ENCODE data around the gene GAS6.
A peak's percentile ranks its signal among the peaks of the same experiment; 100 is the strongest.

The GAS6 gene

DNA sequence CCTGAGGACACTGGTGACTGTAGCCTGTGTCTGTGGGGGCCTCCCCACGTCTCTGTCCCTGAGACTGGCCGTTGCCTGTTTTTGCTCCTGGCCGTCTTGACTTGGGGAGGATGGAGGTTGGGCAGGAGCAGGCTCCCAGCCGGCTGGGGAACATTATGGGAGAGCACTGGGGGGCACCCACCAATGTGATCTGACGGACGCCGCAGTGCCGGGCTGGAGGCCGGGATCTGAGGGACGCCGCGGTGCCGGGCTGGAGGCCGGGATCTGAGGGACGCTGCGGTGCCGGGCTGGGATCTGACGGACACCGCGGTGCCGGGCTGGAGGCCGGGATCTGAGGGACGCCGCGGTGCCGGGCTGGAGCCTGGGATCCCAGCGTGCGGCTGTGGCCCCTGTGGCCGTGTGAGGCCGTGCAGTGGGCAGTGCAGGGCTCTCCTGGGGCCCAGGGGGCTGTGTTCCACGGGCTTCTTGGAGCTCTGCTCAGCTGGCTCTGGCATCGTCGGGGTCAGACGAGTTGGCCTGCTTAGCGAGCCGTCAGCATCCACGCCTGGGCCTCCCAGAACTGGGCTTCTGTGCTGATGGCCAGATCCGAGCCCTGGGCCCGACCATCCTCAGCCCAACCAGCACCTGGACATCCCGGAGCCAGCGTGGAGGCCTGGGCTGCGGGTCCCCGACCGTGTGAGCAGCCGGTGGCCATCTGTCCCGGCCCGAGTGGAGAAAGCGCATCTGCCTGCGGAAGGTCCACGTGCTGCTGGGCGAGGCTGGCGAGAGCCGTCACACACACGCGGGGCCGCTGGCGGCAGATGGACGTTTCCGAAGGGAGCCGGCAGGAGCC lies 45.8 kb downstream of the GAS6 start:
- DNase-seq: no peak

DNA sequence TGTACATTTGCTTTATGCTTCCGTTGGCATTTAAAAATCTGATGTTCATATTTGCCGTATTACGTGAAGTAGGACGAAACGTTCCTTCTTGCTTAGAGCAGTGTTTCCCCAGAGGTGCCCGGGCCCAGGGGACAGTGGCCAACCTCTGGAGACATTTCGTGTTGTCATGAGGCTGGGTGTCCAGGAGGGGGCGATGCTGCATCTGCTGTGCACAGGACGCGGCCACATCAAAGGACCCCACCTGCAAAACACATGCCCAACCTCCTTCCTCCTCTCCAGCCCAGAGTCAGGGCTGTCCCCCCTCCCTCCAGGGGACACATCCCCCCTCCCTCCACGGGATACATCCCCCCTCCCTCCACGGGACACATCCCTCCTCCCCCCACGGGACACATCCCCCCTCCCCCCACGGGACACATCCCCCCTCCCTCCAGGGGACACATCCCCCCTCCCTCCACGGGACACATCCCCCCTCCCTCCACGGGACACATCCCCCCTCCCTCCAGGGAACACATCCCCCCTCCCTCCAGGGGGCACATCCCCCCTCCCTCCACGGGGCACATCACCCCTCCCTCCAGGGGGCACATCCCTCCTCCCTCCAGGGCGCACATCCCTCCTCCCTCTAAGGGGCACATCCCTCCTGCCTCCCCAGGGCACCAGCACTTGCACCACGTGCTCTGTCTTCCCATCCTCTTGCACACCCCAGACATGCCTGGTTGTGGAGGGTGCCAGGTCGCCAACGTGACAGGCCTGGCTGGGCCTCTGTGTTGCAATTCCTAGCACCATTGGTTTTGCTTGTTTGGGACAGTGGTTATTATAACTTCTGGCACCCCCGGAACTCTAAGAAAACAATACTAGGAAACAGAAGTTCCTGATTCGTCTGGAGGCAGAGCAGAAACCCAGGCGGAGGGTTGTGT lies 46.7 kb downstream of the GAS6 start:
- peak; percentile 82 for DNase-seq

DNA sequence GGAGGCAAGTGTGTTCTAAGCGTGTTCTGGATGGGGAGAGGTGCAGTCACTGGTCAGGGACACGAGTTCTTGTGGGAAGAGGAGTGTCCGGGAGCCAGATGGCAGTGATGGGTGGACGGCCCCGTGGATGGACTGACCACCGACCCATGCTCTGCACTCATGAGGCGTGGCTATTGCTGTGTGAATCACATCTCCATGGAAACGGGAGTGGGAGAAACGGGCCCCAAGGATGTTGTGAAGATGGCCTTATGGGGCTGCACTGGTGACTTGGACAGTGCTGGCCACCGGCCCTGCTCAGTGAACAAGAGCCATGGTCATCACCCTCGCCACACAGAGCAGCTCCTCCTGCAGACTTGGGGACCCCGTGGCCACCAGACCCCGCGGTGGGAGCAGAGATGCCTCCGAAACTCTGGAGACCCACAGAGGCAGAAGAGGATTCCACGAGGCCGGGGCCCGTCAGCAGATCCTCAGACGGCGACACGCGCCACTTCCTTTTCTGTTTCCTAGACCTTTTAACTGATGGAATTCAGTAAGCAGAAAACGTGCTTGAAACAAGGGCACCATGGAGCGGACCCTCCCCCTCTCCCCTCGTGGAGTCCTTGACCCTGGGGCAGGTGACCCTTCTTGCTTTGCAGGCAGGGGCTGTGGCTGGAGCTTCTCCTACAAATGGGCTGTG lies 47.5 kb downstream of the GAS6 start:
- DNase-seq: no peak

DNA sequence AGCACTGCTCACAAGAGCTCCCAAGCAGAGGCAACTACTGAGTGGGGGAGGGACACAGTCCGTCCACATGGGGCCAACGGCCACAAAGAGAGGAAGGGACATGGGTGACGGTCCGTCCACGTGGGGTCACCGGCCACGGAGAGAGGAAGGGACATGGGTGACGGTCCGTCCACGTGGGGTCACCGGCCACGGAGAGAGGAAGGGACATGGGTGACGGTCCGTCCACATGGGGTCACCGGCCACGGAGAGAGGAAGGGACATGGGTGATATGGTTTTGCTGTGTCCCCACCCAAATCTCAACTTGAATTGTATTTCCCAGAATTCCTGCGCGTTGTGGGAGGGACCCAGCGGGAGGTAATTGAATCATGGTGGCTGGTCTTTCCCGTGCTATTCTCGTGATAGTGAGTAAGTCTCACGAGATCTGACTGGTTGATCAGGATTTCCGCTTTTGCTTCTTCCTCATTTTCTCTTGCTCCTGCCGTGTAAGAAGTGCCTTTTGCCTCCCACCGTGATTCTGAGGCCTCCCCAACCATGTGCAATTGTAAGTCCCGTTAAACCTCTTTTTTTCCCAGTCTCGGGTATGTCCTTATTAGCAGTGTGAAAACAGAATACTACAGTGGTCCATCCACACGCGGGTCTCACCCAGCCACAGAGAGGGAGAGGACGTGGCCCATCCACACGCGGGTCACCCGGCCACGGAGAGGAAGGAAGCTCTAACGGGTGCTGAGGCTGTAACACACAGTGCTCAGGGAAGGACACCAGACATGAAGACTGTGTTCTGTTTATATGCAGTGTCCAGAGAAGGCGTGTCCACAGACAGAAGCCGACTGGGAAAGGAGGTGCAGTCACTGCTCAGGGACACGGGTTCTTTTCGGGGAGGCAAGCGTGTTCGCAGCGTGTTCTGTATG lies 48.5 kb downstream of the GAS6 start:
- no peak for DNase-seq

DNA sequence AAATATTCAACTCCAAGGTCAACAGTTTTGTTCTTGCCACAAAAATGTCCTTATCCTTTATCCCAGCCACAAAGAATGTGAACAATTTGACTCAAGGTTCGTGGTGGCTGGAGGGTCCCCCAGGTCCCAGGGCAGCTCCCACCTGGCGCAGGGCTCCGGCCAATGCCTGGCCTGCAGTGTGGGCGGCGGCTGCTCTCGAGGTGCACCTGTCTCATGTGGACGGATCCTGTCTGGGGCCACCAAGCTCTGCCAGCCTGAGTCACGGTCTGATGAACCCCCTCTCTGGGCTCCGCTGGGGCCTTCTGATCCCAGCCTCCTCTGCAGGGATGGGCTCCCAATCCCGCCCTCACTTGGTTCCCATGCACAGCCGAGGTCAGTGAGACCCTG lies 49.4 kb downstream of the GAS6 start:
- DNase-seq: no peak

DNA sequence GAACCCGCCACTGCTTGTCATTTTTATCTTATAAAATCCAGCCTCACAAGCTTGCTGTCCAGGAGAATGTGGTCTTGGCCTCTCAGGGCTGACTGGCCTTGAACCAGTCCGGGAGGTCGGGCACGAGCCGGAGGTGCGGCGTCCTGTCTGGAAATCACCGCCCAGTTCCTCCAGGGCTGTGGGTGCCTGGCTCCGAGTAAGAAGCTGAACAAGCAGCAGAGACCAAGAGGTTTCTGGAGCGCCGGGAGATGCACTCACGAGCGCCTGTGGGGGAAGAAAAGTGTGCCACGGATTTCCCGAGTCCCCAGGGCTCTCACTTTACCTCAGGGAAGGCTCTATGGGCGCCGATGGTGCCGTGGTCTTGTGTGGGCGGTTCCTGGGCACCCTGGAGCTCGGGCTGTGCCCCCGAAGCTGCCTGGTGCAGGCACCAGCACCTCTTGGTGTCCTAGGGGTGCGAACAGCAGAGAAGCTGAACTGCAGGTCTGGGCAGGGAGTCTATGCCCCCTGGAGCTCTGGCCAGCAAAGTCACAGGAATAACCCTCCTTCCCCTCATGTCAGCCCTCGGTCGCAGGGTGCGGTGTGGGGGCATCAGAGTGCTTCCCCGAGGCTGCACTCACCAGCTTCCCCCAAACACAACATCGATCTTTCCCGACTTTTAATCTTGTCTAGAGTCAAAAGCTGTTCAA lies 50.0 kb downstream of the GAS6 start:
- DNase-seq: no peak

DNA sequence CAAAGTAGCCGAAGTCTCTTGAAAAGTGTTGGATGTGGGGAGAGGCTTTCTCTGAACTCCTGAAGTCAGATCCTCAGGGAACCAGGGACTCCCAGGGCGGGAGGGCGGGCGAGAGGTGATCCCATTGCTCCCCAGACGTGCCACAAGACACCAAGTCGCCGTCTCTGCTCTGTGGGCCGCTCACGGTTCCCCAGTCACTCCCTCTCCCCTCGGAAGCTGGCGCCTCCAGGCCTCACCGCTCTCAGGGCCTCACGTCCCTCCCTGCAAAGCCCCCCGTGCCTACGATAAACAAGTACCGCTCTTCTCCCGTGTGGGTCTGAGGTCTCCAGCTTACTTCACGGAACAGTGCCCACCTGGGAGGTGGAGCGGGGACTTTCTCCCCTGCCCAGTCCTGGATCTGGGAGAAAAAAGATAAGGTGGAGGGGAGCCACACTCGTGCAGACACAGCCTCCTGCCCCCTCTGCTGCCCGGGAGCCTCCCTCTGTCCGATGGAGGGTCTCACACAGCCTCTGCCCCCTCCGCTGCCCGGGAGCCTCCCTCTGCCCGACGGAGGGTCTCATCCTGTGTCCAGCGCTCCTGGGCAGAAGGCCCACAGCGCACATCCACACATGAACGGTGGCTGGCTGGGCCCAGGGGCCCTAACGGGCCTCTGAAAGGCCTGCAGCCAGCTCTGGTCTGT lies 50.7 kb downstream of the GAS6 start:
- DNase-seq: no peak

DNA sequence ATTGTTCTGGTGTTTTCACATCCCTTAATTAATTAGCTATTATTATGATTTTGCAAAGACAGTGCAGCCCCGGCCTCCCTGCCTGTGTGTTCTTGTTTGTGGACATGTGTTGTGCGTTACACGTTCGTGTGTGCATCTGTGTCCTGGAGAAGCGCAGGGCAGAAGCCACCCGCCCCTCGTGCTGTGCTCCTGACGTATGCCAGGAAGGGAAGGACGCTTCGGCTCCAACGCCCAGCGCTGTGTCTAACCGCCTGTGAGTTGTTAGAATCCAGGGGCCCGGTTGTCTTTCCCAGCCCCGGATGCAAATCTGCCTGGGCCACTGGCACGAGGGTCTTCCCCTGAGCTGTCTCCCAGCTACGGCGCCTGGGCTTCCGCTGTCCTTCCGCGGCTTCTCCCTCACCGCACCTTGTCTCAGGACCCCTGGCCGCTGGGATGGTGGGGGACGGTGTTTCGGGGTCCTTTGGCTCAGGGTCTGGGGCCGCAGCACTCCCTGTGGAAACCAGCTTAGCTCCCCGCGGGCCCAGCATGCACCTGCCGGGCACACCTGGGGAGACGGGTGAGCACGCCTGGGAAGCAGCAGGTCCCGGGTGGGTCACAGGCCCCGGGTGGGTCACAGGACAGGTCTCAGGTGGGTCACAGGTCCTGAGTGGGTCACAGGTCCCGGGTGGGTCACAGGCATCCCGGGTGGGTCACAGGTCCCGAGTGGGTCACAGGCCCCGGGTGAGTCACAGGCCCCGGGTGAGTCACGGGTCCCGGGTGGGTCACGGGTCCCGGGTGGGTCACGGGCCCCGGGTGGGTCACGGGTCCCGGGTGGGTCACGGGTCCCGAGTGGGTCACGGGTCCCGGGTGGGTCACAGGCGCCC lies 51.5 kb downstream of the GAS6 start:
- no peak for DNase-seq

DNA sequence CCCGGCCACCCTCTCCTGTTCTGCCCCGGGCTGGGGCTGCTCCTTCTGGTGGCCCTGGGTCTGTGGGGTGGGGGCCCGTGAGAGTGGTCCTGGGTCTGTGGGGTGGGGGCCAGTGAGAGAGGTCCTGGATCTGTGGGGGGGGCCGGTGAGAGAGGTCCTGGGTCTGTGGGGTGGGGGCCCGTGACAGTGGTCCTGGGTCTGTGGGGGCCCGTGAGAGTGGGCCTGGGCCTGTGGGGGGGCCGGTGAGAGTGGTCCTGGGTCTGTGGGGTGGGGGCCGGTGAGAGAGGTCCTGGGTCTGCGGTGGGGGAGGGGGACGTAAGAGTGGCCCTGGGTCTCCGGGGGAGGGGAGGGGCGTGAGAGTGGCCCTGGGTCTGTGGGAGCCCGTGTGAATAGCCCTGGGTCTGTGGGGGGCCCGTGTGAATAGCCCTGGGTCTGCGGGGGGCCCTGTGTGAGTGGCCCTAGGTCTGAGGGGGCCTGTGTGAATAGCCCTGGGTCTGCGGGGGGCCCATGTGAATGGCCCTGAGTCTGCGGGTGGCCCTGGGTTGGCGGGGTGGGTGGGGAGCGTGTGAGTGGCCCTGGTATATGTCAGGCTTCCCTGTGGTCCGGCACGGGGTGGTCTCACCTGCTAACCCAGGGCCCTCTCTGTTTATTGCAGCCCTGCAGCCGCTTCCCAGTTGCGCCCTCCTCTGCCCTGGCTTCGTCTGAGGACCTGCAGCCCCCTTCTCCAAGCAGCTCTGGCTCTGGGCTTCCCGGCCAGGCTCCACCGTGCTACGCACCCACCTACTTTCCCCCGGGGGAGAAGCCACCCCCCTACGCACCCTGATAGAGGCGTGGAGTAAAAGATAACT lies 52.6 kb downstream of the GAS6 start:
- DNase-seq: no peak

DNA sequence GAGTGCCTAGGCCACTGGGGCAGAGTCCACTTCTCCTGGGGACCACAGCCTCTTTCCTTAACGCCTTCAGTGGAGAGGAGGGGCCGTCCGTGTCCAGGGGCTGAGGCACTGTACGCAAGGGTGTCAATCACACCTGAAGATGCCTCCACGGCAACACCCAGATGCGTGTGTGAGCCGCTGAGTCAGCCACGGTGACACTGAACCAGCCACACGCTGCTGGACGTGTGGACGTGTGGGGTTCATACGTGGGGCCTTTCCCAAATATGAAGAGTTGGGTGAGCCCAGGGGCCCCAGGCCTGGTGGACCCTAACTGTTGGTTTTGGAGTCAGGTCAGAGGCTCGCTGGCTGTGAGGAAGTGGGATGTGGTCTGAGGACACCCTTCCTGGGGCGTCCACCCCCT lies 53.2 kb downstream of the GAS6 start:
- no peak for DNase-seq

DNA sequence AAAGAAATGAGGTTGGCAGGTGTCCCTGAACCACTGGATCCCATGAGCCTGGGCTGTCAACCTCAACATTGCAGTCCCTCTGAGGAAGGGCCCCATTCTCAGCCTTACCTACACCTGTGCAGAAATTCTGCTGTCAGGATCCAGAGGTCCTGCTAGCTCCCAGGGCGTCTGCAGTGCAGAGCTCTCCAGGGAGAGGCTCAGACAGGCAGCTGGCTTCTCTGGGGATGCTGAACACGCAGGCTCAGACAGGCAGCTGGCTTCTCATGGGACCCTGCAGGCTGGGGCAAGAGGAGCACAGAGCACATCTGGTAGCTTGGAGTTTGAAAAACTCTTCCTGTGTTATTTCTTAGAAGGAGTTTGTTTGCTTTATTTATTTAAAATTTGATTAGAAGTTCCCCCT lies 53.9 kb downstream of the GAS6 start:
- no peak for DNase-seq

DNA sequence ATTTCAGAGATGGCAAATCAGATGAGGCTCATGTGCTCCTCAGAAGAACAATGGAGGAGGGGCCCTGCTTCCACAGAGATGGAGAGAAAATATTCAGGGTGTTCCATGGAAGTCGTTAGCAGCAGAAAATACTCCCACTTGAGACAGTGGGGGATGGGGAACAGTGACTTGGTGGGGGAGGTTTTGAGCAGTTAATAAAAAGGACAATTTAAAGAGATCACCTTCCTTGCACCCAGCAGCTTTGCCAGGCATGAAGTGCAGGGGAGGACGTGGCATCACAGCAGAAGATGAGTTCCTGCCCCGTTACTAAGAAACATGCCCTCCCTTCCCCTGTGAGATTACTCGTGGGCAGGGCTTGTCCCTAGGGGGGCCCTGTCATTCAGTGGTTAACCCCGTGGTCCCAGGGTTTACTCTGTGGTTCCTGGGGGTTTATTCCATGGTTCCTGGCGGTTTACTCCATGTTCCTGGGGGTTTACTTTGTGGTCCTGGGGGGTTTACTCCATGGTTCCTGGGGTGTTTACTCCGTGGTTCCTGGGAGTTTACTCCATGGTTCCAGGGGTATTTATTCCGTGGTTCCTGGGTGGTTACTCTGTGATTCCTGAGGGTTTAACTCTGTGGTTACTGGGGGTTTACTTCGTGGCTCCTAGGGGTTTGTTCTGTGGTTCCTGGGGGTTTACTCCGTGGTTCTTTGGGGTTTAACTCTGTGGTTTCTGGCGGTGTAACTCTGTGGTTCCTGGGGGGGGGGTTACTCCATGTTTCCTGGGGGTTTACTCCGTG lies 55.6 kb downstream of the GAS6 start:
- DNase-seq: no peak

DNA sequence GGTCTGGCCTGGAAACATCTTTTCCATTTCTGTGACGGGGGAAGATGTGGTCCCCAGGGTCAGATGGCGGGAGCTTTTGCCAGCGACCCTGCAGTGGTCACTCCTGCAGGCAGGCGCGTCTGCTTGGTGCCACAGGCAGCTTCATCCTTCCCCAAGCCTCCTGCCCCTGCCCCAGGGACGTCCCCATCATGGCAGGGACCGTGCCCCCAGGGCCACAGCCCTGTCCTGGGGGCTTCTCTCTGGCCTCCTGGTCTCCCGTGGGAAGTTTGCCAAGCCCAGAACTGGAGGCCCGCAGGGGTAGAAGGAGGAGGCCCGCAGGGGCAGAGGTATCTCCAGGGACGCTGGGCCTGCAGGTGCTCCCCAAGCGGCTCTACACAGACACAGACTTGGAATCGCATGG lies 57.4 kb downstream of the GAS6 start:
- no peak for DNase-seq

DNA sequence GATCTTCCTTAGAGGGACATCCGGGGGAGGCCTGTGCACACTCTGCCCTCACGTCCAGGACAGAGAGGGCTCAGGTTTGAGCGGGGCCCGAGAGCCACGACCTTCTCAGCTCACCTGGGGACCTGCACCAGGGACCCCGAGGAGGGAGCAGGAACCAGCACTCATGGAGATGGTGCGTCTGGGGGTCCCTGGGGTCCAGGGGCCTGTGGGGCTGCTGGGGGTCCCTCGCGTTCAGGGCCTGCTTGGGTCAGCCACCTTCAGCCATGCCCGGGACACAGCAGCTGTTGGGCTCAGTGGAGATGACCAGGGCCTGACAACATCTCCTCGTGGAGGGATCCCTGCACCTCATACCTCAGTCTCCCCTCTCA lies 57.8 kb downstream of the GAS6 start:
- no peak for DNase-seq

DNA sequence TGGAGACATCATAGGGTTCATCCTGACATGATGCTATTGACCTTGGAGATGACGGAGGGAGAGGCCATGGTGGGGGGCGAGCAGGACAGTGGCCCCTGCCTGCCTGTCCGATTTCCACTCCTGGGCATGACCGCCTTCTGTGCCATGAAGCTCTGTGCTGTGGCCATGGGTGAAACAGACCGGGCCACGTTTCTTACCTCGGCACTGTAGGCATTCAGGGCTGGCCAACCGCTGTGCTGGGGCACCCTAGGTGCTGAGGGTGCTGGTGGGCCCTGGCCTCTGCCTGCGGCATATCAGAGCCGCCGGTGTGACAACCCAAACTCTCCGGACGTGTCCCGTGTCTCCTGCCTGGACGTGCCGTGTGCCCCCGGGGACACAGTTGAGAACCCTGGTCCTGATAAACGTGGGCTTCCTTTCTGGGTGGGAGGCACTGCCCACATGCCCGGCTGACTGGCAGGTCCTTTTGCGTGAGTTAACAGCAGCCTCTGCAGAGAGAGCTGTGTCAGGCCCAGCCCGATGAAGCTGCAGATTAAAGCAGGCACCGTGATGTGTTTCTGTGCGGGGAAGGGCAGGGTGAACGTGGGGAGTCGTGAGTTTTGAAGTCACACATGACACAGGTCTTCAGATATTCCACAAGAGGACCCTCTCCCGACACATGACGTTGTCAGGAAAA lies 58.3 kb downstream of the GAS6 start:
- no peak for DNase-seq

DNA sequence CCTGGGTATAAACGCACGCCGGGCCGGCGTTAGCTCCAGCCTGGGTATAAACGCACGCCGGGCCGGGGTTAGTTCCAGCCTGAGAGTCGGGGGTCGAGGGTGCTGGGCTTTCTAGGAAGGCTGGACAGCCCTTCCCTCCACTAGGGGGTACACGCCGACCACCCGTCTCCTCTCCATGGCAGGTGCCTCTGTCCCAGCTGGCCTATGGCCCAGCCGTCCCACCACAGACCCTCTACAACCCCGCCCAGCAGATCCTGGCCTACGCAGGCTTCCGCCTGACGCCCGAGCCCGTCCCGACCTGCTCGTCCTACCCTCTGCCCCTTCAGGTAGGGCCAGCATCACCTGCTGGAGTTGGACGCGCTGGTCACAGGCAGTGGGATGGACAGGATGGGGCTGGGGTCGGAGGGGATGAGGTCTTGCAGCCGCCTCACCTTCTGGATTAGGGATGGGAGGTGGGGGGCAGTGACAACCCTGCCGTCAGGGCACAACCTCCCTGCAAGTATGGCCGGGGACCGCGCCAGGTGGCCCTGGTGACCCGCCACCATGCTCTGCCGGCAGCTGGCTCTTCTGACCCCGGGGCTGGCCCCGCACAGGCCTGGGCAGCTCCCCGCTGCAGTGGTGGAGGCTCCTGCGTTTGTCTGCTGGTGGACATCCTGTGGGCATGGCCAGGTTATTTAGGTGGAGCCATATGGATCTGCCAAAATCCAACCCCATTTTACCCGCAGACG lies 59.0 kb downstream of the GAS6 start:
- no peak for DNase-seq

DNA sequence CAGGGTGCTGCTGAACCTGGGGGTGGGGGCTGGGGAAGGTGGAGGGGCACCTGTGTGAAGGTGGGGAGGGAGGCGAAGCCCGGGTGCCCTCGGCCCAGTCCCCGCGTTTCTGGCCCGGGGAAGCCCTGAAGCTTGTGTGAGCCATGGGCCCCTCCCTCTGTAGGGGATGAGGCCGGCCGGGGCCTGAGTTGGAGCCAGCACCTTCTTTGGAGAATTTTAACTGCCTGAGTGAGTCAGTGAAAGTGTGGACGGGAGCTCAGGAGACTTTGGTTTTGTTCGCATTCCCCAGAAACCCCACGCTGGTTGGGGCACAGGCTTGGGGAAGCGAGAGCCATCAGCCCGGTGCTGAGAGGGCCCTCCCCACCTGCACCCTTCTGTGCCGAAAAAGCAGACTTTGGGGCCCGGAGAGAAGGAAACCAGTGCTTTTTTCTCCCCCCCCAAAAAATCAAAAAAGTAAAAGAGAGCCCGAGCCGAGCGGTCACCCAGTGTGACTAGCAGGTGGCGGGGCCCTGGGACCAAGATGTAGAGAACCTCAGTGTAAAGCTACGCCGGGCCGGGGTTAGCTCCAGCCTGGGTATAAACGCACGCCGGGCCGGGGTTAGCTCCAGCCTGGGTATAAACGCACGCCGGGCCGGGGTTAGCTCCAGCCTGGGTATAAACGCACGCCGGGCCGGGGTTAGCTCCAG lies 59.7 kb downstream of the GAS6 start:
- DNase-seq: no peak

Measured in activated CD4-positive, CD25-positive, alpha-beta regulatory T cell treated with anti-CD3 and anti-CD28 coated beads, Interleukin-2, amount 50 U/mL, for 72 hours (primary cell).